SJCRH30 (cell line): ENCODE data around the gene TPK1. TPM values are rescaled to one million over a fixed set of nuclear protein-coding genes. Genes with fewer than 3 reads are reported as not detected.
"Not testable (repeated sequence)": the region's sequence is repeated elsewhere in the genome, so short reads cannot be mapped to it uniquely, and the experiment has no call there.

Experiments used
- DNase-seq, 2 experiments: peaks; one replicate each; pipeline ENCODE4 v3.0.0-alpha.2; 2015 to 2020
- H3K27ac ChIP-seq: fragments of 250-450 bp; sonication (Bioruptor Pico); 2 replicates; pipeline ENCODE4 v1.5.1; 2020; ENCODE audit warnings: mild to moderate bottlenecking, moderate library complexity
- H3K27me3 ChIP-seq: fragments of 250-450 bp; sonication (Bioruptor Pico); 2 replicates; pipeline ENCODE4 v1.5.1; 2020; ENCODE audit warnings: mild to moderate bottlenecking, moderate library complexity
- H3K36me3 ChIP-seq: fragments of 250-450 bp; sonication (Bioruptor Pico); 2 replicates; pipeline ENCODE4 v1.5.1; 2020; ENCODE audit warnings: mild to moderate bottlenecking, moderate library complexity
- H3K4me1 ChIP-seq: fragments of 250-450 bp; sonication (Bioruptor Pico); 2 replicates; pipeline ENCODE4 v1.5.1; 2020; ENCODE audit warnings: mild to moderate bottlenecking, moderate library complexity
- H3K4me3 ChIP-seq: fragments of 250-450 bp; sonication (Bioruptor Pico); 2 replicates; pipeline ENCODE4 v1.5.1; 2020; ENCODE audit warnings: mild to moderate bottlenecking, moderate library complexity
- H3K9me3 ChIP-seq: fragments of 250-450 bp; sonication (Bioruptor Pico); replicated peaks from 2 replicates; pipeline ENCODE4 v1.5.1; 2020; ENCODE audit warnings: mild to moderate bottlenecking, moderate library complexity
- total RNA-seq: library from RNA; depleted of rRNA; stranded (reverse); fragments of >200 nt; shearing (Covaris generic); gene quantifications from 2 replicates; pipeline ENCODE4 v1.2.3, GENCODE V29; 2014

The TPK1 gene
- total RNA-seq, 1 experiment from 2014 or later: 2.4 TPM

GRCh38 chr7:144812379-144813283, 23.2 kb downstream of the TPK1 start:
- H3K36me3 ChIP-seq: no peaks in the 10 kb centered on the region
- no peaks in the 10 kb centered on the region for H3K27me3 ChIP-seq
- H3K9me3 ChIP-seq: no peaks in the 10 kb centered on the region
- no peak for DNase-seq
- no peak overlapping the region for H3K27ac ChIP-seq
- H3K4me3 ChIP-seq: no peak overlapping the region
- peaks cover 4% of the 10 kb centered on the region for H3K4me1 ChIP-seq

GRCh38 chr7:144805627-144806239, 30.1 kb downstream of the TPK1 start:
- Histone ChIP-seq H3K27ac (no peak overlapping the region), H3K4me3 (no peak overlapping the region), H3K9me3 (no peaks in the 10 kb centered on the region), H3K27me3 (no peaks in the 10 kb centered on the region), H3K36me3 (no peaks in the 10 kb centered on the region), H3K4me1 (peaks cover 4% of the 10 kb centered on the region)
- no peak for DNase-seq

- not testable (repeated sequence) for H3K4me1 ChIP-seq, H3K36me3 ChIP-seq, H3K9me3 ChIP-seq, H3K27me3 ChIP-seq, DNase-seq, H3K4me3 ChIP-seq, H3K27ac ChIP-seq
Measured at GRCh38 chr7:144800678-144801436, 35.0 kb downstream of the TPK1 start.

GRCh38 chr7:144796919-144797318, 38.9 kb downstream of the TPK1 start:
- Histone ChIP-seq H3K27ac (no peak overlapping the region), H3K27me3 (no peaks in the 10 kb centered on the region), H3K9me3 (no peaks in the 10 kb centered on the region), H3K36me3 (no peaks in the 10 kb centered on the region), H3K4me1 (no peaks in the 10 kb centered on the region), H3K4me3 (no peak overlapping the region)
- DNase-seq: no peak

- Histone ChIP-seq H3K4me1 (no peaks in the 10 kb centered on the region), H3K27ac (no peak overlapping the region), H3K9me3 (no peaks in the 10 kb centered on the region), H3K4me3 (no peak overlapping the region), H3K36me3 (no peaks in the 10 kb centered on the region), H3K27me3 (no peaks in the 10 kb centered on the region)
- DNase-seq: no peak
Measured at GRCh38 chr7:144792050-144792449, 43.8 kb downstream of the TPK1 start.

- no peaks in the 10 kb centered on the region for H3K9me3 ChIP-seq
- no peaks in the 10 kb centered on the region for H3K27me3 ChIP-seq
- no peaks in the 10 kb centered on the region for H3K36me3 ChIP-seq
- no peak overlapping the region for H3K4me3 ChIP-seq
- DNase-seq: no peak
- H3K4me1 ChIP-seq: no peaks in the 10 kb centered on the region
- no peak overlapping the region for H3K27ac ChIP-seq
Measured at GRCh38 chr7:144791488-144791887, 44.4 kb downstream of the TPK1 start.

- Histone ChIP-seq H3K4me3 (no peak overlapping the region), H3K27me3 (no peaks in the 10 kb centered on the region), H3K27ac (no peak overlapping the region), H3K36me3 (no peaks in the 10 kb centered on the region), H3K4me1 (no peaks in the 10 kb centered on the region), H3K9me3 (no peaks in the 10 kb centered on the region)
- no peak for DNase-seq
Measured at GRCh38 chr7:144787127-144787526, 48.7 kb downstream of the TPK1 start.

GRCh38 chr7:144786522-144786921, 49.3 kb downstream of the TPK1 start:
- DNase-seq: no peak
- H3K27me3 ChIP-seq: no peaks in the 10 kb centered on the region
- no peak overlapping the region for H3K4me3 ChIP-seq
- no peaks in the 10 kb centered on the region for H3K9me3 ChIP-seq
- no peak overlapping the region for H3K27ac ChIP-seq
- no peaks in the 10 kb centered on the region for H3K4me1 ChIP-seq
- H3K36me3 ChIP-seq: no peaks in the 10 kb centered on the region

- Histone ChIP-seq H3K4me1 (no peaks in the 10 kb centered on the region), H3K36me3 (no peaks in the 10 kb centered on the region), H3K27ac (no peak overlapping the region), H3K4me3 (no peak overlapping the region), H3K27me3 (no peaks in the 10 kb centered on the region), H3K9me3 (no peaks in the 10 kb centered on the region)
- DNase-seq: no peak
Measured at GRCh38 chr7:144786079-144786478, 49.8 kb downstream of the TPK1 start.

- H3K27me3 ChIP-seq: no peaks in the 10 kb centered on the region
- DNase-seq: no peak
- H3K4me1 ChIP-seq: no peaks in the 10 kb centered on the region
- no peaks in the 10 kb centered on the region for H3K9me3 ChIP-seq
- no peak overlapping the region for H3K4me3 ChIP-seq
- H3K27ac ChIP-seq: no peak overlapping the region
- no peaks in the 10 kb centered on the region for H3K36me3 ChIP-seq
Measured at GRCh38 chr7:144785521-144785920, 50.3 kb downstream of the TPK1 start.

- Histone ChIP-seq H3K9me3 (no peaks in the 10 kb centered on the region), H3K4me1 (no peaks in the 10 kb centered on the region), H3K4me3 (no peak overlapping the region), H3K36me3 (no peaks in the 10 kb centered on the region), H3K27me3 (no peaks in the 10 kb centered on the region), H3K27ac (no peak overlapping the region)
- DNase-seq: peak in 1 of 2 experiments; percentile 12
Measured at GRCh38 chr7:144784943-144785342, 50.9 kb downstream of the TPK1 start.

- no peaks in the 10 kb centered on the region for H3K4me1 ChIP-seq
- H3K9me3 ChIP-seq: no peaks in the 10 kb centered on the region
- H3K27me3 ChIP-seq: no peaks in the 10 kb centered on the region
- no peak for DNase-seq
- H3K36me3 ChIP-seq: no peaks in the 10 kb centered on the region
- H3K4me3 ChIP-seq: no peak overlapping the region
- no peak overlapping the region for H3K27ac ChIP-seq
Measured at GRCh38 chr7:144784441-144784840, 51.4 kb downstream of the TPK1 start.

- Histone ChIP-seq H3K27me3 (no peaks in the 10 kb centered on the region), H3K27ac (no peak overlapping the region), H3K4me3 (no peak overlapping the region), H3K4me1 (no peaks in the 10 kb centered on the region), H3K9me3 (no peaks in the 10 kb centered on the region), H3K36me3 (no peaks in the 10 kb centered on the region)
- no peak for DNase-seq
Measured at GRCh38 chr7:144782883-144783282, 53.0 kb downstream of the TPK1 start.

GRCh38 chr7:144780071-144780608, 55.7 kb downstream of the TPK1 start:
- no peak for DNase-seq
- H3K27me3 ChIP-seq: no peaks in the 10 kb centered on the region
- H3K36me3 ChIP-seq: no peaks in the 10 kb centered on the region
- no peaks in the 10 kb centered on the region for H3K9me3 ChIP-seq
- no peaks in the 10 kb centered on the region for H3K4me1 ChIP-seq
- H3K27ac ChIP-seq: no peak overlapping the region
- no peak overlapping the region for H3K4me3 ChIP-seq

GRCh38 chr7:144777889-144778288, 58.0 kb downstream of the TPK1 start:
- not testable (repeated sequence) for H3K9me3 ChIP-seq, H3K27me3 ChIP-seq, H3K4me3 ChIP-seq, DNase-seq, H3K27ac ChIP-seq, H3K4me1 ChIP-seq, H3K36me3 ChIP-seq
